Natural killer cell (primary cell): Measurements from ENCODE around the gene LGALS9. TPM values are rescaled to one million over a fixed set of nuclear protein-coding genes. Genes with fewer than 3 reads are reported as not detected.

Experiments used
- ATAC-seq, 3 donors: fragments of 150-1000 bp in 2 of 3; fragments of 200-7000 bp in 1 of 3; cut with Tn5 transposase; 1 replicate in 1 of 3; 2 replicates in 2 of 3; pipeline ENCODE4 v1.10.0; 2021; ENCODE audit warnings: mild to moderate bottlenecking in 2 of 3, moderate library complexity in 2 of 3
- DNase-seq, 2 donors: peaks; one replicate each; pipeline versions ENCODE4 v3.0.0 to v3.0.0-alpha.2; 2013 to 2021; ENCODE audit warnings: mixed read lengths in 1 of 2
- H3K27ac ChIP-seq: one replicate; pipeline ENCODE4 v1.5.1; 2013; ENCODE audit warnings: mild to moderate bottlenecking, low read length
- H3K27me3 ChIP-seq: one replicate; pipeline ENCODE4 v1.6.1; 2013; ENCODE audit warnings: low read length; ENCODE audit not compliant: control insufficient read depth, insufficient read depth
- H3K36me3 ChIP-seq: one replicate; pipeline ENCODE4 v1.6.1; 2013; ENCODE audit warnings: low read length; ENCODE audit not compliant: control insufficient read depth, insufficient read depth
- H3K4me1 ChIP-seq: one replicate; pipeline ENCODE4 v1.6.1; 2013; ENCODE audit warnings: low read length; ENCODE audit not compliant: control insufficient read depth, insufficient read depth
- H3K4me3 ChIP-seq: one replicate; pipeline ENCODE4 v1.5.1; 2013; ENCODE audit warnings: low read length
- H3K9me3 ChIP-seq: one replicate; pipeline ENCODE4 v1.6.1; 2013; ENCODE audit warnings: low read length; ENCODE audit not compliant: control insufficient read depth, insufficient read depth
- H3K27ac Mint-ChIP-seq, 2 donors: one replicate each; pipeline ENCODE4 v1.8.0; 2022; ENCODE audit warnings: mild to moderate bottlenecking in 2 of 2, mixed read lengths in 2 of 2, moderate library complexity in 1 of 2
- H3K27me3 Mint-ChIP-seq, 2 donors: one replicate each; pipeline ENCODE4 v1.8.0; 2022; ENCODE audit warnings: low read depth in 2 of 2, mixed read lengths in 2 of 2
- H3K36me3 Mint-ChIP-seq: one replicate; pipeline ENCODE4 v1.8.0; 2022; ENCODE audit warnings: mixed read lengths
- H3K4me1 Mint-ChIP-seq, 2 donors: one replicate each; pipeline ENCODE4 v1.8.0; 2022; ENCODE audit warnings: mixed read lengths in 2 of 2
- H3K4me3 Mint-ChIP-seq: one replicate; pipeline ENCODE4 v1.8.0; 2022; ENCODE audit warnings: mild to moderate bottlenecking, moderate library complexity, mixed read lengths
- H3K9me3 Mint-ChIP-seq, 2 donors: one replicate each; pipeline ENCODE4 v1.8.0; 2022; ENCODE audit warnings: mixed read lengths in 2 of 2
- WGBS: methylation state at CpG from one replicate; pipeline ENCODE4 v1.1.7; 2013; ENCODE audit warnings: missing lambda C conversion rate; ENCODE audit not compliant: insufficient coverage; 5-methylcytosine and 5-hydroxymethylcytosine counted together
- intact Hi-C: fragments of 100-400 bp; cut with micrococcal nuclease; formaldehyde crosslinking; loops from one replicate; pipeline ENCODE4 v1.14.2; 2022
- total RNA-seq, 4 donors: library from RNA; stranded (reverse); fragments of 120-200 nt in 1 of 4; gene quantifications; one replicate each; pipeline versions ENCODE4 v1.2.3 to v1.2.4, GENCODE V29; 2013 to 2022
- TF ChIP-seq, protein P1 (sequence below): fragments of 200-600 bp; IDR thresholded peaks from one replicate; pipeline ENCODE4 v1.8.0; 2022; ENCODE audit warnings: antibody characterized with exemption

LGALS9 gene
- total RNA-seq, 3 donors from 2014 or later (not counting 1 experiment from before 2014, with no cell fraction given) = 83.4 to 142 (median 102) TPM

DNA sequence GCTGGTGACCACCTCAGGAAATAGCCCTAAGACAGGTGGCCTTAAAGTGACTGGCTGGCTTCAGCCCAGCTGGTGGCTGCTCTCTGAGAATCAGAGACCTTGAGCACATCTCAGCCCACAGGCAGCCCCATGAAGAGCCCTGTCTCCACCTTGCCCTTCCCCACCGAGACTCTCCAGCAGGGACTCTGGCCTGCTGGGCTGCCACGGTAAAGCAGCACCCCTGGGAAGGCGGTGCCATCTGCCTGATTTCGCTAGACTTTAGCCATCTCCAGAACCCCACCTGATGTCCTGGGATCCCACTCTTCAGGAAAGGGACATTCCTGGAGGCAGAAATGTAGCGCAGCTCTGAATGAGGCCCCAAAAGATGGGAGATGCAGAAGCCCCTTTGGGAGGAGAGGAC lies 45.2 kb upstream of the LGALS9 start:
- no peak overlapping the region for H3K4me3 Mint-ChIP-seq
- no peaks in the 10 kb centered on the region for H3K9me3 Mint-ChIP-seq
- Histone ChIP-seq H3K9me3 (no peaks in the 10 kb centered on the region), H3K27me3 (no peaks in the 10 kb centered on the region), H3K27ac (no peak overlapping the region), H3K36me3 (peaks cover 11% of the 10 kb centered on the region), H3K4me1 (no peaks in the 10 kb centered on the region), H3K4me3 (no peak overlapping the region)
- no peaks in the 10 kb centered on the region for H3K27me3 Mint-ChIP-seq
- H3K36me3 Mint-ChIP-seq = no peaks in the 10 kb centered on the region
- H3K27ac Mint-ChIP-seq = no peak overlapping the region
- no peak for DNase-seq
- intact Hi-C loops = no loop called here
- TF ChIP-seq, protein P1, sequence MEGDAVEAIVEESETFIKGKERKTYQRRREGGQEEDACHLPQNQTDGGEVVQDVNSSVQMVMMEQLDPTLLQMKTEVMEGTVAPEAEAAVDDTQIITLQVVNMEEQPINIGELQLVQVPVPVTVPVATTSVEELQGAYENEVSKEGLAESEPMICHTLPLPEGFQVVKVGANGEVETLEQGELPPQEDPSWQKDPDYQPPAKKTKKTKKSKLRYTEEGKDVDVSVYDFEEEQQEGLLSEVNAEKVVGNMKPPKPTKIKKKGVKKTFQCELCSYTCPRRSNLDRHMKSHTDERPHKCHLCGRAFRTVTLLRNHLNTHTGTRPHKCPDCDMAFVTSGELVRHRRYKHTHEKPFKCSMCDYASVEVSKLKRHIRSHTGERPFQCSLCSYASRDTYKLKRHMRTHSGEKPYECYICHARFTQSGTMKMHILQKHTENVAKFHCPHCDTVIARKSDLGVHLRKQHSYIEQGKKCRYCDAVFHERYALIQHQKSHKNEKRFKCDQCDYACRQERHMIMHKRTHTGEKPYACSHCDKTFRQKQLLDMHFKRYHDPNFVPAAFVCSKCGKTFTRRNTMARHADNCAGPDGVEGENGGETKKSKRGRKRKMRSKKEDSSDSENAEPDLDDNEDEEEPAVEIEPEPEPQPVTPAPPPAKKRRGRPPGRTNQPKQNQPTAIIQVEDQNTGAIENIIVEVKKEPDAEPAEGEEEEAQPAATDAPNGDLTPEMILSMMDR = no peak
- 93% methylated on average over 5 of the region's 5 CpGs for WGBS
- ATAC-seq = no peak
- H3K4me1 Mint-ChIP-seq = peaks cover 10 to 13% of the 10 kb centered on the region in 2 donors

DNA sequence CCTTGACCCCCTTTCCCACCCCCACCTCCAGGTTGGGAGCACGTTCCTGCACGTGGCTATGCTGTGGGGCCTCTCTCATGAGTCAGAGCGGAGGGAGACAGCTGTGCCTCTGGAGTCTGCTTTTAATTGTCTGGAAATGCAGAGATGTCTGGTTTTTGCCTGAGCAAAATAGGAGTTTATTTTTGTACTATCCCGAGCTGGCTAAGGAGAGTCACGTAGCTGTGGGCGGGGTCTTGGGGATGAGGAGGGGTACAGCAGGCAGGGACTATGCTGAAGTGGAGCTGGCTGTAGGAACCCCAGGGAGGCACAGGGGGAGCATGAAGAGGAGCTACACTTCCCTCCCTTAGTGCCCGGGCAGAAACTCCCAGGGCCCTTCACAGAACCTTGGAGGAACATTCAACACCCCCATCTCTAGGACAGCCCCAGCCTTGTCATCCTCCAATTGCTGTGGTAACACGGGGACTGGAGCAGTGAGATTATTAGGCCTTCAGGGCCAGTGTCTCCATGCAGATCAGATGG lies 44.7 kb upstream of the LGALS9 start:
- Mint-ChIP-seq H3K4me3 (no peak overlapping the region), H3K9me3 (no peaks in the 10 kb centered on the region), H3K27me3 (no peaks in the 10 kb centered on the region), H3K27ac (no peak overlapping the region), H3K36me3 (no peaks in the 10 kb centered on the region), H3K4me1 (peaks cover 9% of the 10 kb centered on the region in 2 donors)
- ATAC-seq (no peak), DNase-seq (no peak)
- Histone ChIP-seq H3K4me1 (no peaks in the 10 kb centered on the region), H3K9me3 (no peaks in the 10 kb centered on the region), H3K4me3 (no peak overlapping the region), H3K27me3 (no peaks in the 10 kb centered on the region), H3K27ac (no peak overlapping the region), H3K36me3 (peaks cover 11% of the 10 kb centered on the region)
- intact Hi-C loops = no loop called here
- TF ChIP-seq, protein P1 = no peak
- WGBS = 85% methylated on average over 8 of the region's 8 CpGs

DNA sequence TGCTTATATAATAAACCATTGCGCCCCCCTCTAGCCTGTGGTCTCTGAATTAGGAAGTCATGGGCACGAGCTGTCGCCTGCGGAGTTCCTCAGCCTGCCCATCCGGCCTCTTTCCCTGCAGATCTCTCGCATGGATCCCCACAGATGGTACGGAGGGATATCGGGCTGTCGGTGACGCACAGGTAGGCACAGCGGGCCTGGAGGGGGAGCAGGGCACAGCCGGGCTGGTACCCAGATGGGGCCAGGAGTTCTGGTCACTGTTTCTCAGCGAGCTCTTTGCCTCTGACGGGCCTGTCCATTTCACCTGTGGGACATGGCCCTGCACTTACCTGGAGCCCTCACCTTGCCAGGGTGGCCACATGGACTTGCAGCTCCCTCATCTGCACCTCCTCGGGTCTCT lies 42.6 kb upstream of the LGALS9 start:
- TF ChIP-seq, protein P1 = no peak
- peaks cover 15% of the 10 kb centered on the region for H3K36me3 ChIP-seq
- H3K27ac ChIP-seq = no peak overlapping the region
- H3K27me3 ChIP-seq = no peaks in the 10 kb centered on the region
- Mint-ChIP-seq H3K27ac (no peak overlapping the region), H3K4me1 (no peaks in the 10 kb centered on the region), H3K27me3 (no peaks in the 10 kb centered on the region), H3K4me3 (no peak overlapping the region), H3K9me3 (no peaks in the 10 kb centered on the region), H3K36me3 (no peaks in the 10 kb centered on the region)
- intact Hi-C loops = no loop called here
- no peaks in the 10 kb centered on the region for H3K9me3 ChIP-seq
- DNase-seq = no peak
- no peak for ATAC-seq
- H3K4me1 ChIP-seq = no peaks in the 10 kb centered on the region
- no peak overlapping the region for H3K4me3 ChIP-seq
- 97% methylated on average over 15 of the region's 15 CpGs for WGBS

DNA sequence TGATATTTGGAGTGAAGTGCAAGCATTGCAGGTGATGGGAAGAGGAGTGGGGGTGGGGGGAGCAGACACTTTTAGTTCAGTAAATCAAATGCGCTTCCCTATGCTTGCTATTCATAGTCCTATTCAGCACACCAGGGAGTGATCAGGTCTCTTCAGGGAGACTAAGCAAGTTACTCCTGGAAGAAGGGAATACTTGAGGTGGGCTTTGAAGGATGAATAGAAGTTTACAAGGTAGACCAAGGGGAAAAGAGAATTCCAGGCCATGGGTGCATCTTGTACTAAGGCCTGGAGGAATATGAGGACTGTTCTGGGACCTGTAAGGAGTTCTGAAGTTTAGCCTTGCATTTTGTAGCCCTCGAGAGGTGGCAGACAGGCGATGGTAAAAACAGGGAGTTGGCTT lies 40.1 kb upstream of the LGALS9 start:
- DNase-seq (no peak), ATAC-seq (no peak)
- H3K4me3 Mint-ChIP-seq = no peak overlapping the region
- H3K27me3 Mint-ChIP-seq = no peaks in the 10 kb centered on the region
- Histone ChIP-seq H3K4me3 (no peak overlapping the region), H3K4me1 (no peaks in the 10 kb centered on the region), H3K9me3 (no peaks in the 10 kb centered on the region), H3K36me3 (peaks cover 13% of the 10 kb centered on the region), H3K27ac (no peak overlapping the region), H3K27me3 (no peaks in the 10 kb centered on the region)
- H3K36me3 Mint-ChIP-seq = no peaks in the 10 kb centered on the region
- TF ChIP-seq, protein P1 = no peak
- no peaks in the 10 kb centered on the region for H3K4me1 Mint-ChIP-seq
- H3K9me3 Mint-ChIP-seq = no peaks in the 10 kb centered on the region
- WGBS = 93% methylated on average over 3 of the region's 3 CpGs
- intact Hi-C loops = no loop called here
- H3K27ac Mint-ChIP-seq = no peak overlapping the region
